Kidney epithelial cell (primary cell): ENCODE data around the gene MSMB. TPM values are rescaled to one million over a fixed set of nuclear protein-coding genes. Genes with fewer than 3 reads are reported as not detected.

Source experiments
- DNase-seq: peaks from one replicate; pipeline ENCODE4 v3.0.0-alpha.2; 2010; ENCODE audit warnings: low read depth
- H3K27me3 ChIP-seq: 2 replicates; pipeline ENCODE4 v1.6.0; 2011; ENCODE audit warnings: low read length; ENCODE audit not compliant: control insufficient read depth, insufficient read depth
- H3K36me3 ChIP-seq: 2 replicates; pipeline ENCODE4 v1.5.1; 2011; ENCODE audit warnings: low read length; ENCODE audit not compliant: control insufficient read depth, insufficient read depth
- H3K4me3 ChIP-seq: 2 replicates; pipeline ENCODE4 v1.5.1; 2011; ENCODE audit warnings: low read depth, mild to moderate bottlenecking, control low read depth, low read length
- total RNA-seq: library from RNA; depleted of rRNA; stranded (reverse); fragments of >200 nt; gene quantifications from 2 replicates; pipeline ENCODE4 v1.2.3, GENCODE V29; 2015
- TF ChIP-seq, protein P1 (sequence below): IDR thresholded peaks from 2 replicates; pipeline ENCODE4 v1.5.1; 2011; ENCODE audit warnings: mild to moderate bottlenecking, moderate library complexity, low read length, control low read depth, inconsistent platforms; ENCODE audit not compliant: insufficient read depth, poor library complexity, severe bottlenecking

MSMB gene
- total RNA-seq, 1 donor from 2014 or later = not detected

- no peaks in the 10 kb centered on the region for H3K36me3 ChIP-seq
- no peaks in the 10 kb centered on the region for H3K27me3 ChIP-seq
- H3K4me3 ChIP-seq = no peak overlapping the region
- TF ChIP-seq, protein P1, sequence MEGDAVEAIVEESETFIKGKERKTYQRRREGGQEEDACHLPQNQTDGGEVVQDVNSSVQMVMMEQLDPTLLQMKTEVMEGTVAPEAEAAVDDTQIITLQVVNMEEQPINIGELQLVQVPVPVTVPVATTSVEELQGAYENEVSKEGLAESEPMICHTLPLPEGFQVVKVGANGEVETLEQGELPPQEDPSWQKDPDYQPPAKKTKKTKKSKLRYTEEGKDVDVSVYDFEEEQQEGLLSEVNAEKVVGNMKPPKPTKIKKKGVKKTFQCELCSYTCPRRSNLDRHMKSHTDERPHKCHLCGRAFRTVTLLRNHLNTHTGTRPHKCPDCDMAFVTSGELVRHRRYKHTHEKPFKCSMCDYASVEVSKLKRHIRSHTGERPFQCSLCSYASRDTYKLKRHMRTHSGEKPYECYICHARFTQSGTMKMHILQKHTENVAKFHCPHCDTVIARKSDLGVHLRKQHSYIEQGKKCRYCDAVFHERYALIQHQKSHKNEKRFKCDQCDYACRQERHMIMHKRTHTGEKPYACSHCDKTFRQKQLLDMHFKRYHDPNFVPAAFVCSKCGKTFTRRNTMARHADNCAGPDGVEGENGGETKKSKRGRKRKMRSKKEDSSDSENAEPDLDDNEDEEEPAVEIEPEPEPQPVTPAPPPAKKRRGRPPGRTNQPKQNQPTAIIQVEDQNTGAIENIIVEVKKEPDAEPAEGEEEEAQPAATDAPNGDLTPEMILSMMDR = no peak
- DNase-seq = no peak
Measured at GRCh38 chr10:46073564-46073963, 27.5 kb upstream of the MSMB start.

DNA sequence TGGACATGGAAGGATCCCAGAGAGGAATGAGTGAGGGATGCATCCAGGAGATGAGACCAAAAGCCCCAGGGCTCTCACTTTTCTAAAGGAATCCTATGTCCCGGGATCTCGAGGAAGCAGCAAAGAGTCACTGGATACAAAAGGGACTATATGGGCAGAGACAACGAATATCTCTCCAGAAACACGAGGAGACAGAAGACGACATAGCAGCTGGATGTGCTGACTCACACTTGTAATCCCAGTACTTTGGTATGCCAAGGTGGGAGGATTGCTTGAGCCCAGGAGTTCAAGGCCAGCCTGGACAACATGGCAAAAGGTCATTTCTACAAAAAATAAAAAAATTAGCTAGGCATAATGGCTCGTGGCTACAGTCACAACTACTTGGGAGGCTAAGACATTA lies 24.7 kb upstream of the MSMB start:
- TF ChIP-seq, protein P1 = no peak

DNA sequence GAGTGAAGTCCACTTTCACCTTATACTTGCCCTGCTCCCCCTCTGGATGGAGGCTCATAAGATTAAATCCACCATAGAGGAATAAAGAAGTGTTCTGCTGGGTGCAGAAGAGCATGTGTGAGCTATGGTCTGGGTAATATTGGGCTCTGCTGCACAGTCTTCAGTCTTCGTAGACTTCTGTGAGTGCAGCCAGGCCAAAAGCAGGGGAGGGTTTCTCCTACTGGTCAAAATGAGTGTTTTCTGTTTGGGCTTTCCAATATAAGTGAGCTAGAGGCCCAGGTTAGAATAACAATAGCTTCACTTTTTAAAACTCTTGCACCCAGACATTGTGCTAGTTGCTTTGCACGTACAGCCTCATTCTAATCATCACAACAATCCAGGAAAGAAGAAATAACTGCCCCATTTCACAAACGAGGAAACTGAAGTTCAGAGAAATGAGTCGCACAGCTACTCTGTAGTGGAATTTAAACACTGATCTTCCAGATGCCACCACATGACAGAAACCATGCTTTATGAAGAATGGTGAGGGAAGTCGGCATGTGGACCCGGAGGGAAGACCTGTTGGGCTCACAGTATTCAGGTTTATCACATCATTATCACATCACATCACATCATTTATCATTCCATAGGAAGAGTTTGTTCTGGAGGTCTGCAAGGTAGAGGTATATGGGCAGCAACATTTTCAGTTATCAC lies 23.8 kb upstream of the MSMB start:
- no peak for DNase-seq
- TF ChIP-seq, protein P1 = no peak
- Histone ChIP-seq H3K27me3 (no peaks in the 10 kb centered on the region), H3K4me3 (no peak overlapping the region), H3K36me3 (no peaks in the 10 kb centered on the region)

More for the DNA sequence above, 24.7 kb upstream of the MSMB start:
- H3K36me3 ChIP-seq = no peaks in the 10 kb centered on the region
- H3K4me3 ChIP-seq = no peak overlapping the region
- no peaks in the 10 kb centered on the region for H3K27me3 ChIP-seq
- no peak for DNase-seq

GRCh38 chr10:46068905-46069304 lies 22.8 kb upstream of the MSMB start:
- no peaks in the 10 kb centered on the region for H3K27me3 ChIP-seq
- DNase-seq = no peak
- no peaks in the 10 kb centered on the region for H3K36me3 ChIP-seq
- TF ChIP-seq, protein P1 = no peak
- no peak overlapping the region for H3K4me3 ChIP-seq

DNA sequence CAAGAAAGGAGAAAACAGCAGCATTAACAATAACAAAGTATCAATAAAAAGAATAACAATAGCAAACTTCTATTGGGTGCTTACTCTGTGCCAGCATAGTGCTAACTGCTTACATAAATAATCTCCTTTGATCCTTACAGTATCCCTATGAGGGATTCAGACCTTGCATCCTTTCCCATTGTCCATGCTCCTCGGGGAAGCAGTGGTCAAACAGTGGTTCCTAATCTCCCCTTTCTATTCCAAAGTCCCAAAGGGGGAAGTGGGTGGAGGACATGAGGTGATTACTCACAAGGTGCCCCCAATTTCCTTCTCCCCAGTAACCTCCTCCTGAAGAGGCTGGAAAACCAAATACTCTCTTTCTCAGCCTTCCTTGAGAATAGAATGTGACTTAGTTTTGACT lies 22.0 kb upstream of the MSMB start:
- no peak overlapping the region for H3K4me3 ChIP-seq

More for the DNA sequence above, 22.0 kb upstream of the MSMB start:
- no peak for DNase-seq
- H3K27me3 ChIP-seq = no peaks in the 10 kb centered on the region
- TF ChIP-seq, protein P1 = no peak
- no peaks in the 10 kb centered on the region for H3K36me3 ChIP-seq
